ENCODE data around the gene BUD31. TPM values are rescaled to one million over a fixed set of nuclear protein-coding genes. Genes with fewer than 3 reads are reported as not detected.

BUD31 gene
- total and polyA plus RNA-seq, 2 of the 13 experiments (the other 11 are each of a cell fraction or from before 2014, with no cell fraction given): 35.1 to 79.1 TPM

GRCh38 chr7:99380032-99380822 is 28.5 kb upstream of the BUD31 start:
- BruUV-seq (replicated peaks): no TSS peak
- no peak overlapping the region for H3K4me3 ChIP-seq (replicated peaks in 1 of 3; ENCODE audit: insufficient read depth in 1 of 3, low read depth in 2 of 3, low read length in 3 of 3)
- 83% methylated on average over 11 of the region's 12 CpGs for WGBS (ENCODE audit: low lambda C conversion rate)
- intact Hi-C loops (cut with micrococcal nuclease; ENCODE audit: unreplicated experiment) (no loop called here), in situ Hi-C loops (cut with HindIII; ENCODE audit: extremely low pct_ligation_motif_present, low pct_unique_long_range_greater_than_20kb) (no loop called here)
- 0 out of 5 replicates have a peak, but pooled peaks cover 1 to 3% of the 10 kb centered on the region in 2 experiments for H3K36me3 ChIP-seq (replicated peaks in 1 of 2; ENCODE audit: control insufficient read depth in 1 of 2, insufficient read depth in 2 of 2, low read length in 2 of 2)
- H2AFZ ChIP-seq (ENCODE audit: low read length): no peak overlapping the region
- H3K9me3 ChIP-seq (ENCODE audit: low read length): no peaks in the 10 kb centered on the region
- H3K79me2 ChIP-seq (ENCODE audit: insufficient read depth, low read length): peaks cover 27% of the 10 kb centered on the region
- DNase-seq (ENCODE audit: low spot score): no peak
- no peaks in the 10 kb centered on the region for H3K27me3 ChIP-seq (ENCODE audit: control insufficient read depth in 1 of 2, insufficient read depth in 2 of 2, low read length in 2 of 2)
- no peak for ATAC-seq
- no peak for FAIRE-seq
- peaks cover 5% of the 10 kb centered on the region; the same call in 1 of the 2 replicates for H4K20me1 ChIP-seq (ENCODE audit: insufficient read depth, low read length)
- H3K9ac ChIP-seq (ENCODE audit: insufficient read depth, low read depth, low read length): peak overlapping the region; percentile 63
- H3K4me1 ChIP-seq (ENCODE audit: insufficient read depth, low read length): peaks cover 50% of the 10 kb centered on the region
- H3K4me2 ChIP-seq (ENCODE audit: low read depth, low read length): peak overlapping the region; percentile 86
- TF ChIP-seq, protein P1, sequence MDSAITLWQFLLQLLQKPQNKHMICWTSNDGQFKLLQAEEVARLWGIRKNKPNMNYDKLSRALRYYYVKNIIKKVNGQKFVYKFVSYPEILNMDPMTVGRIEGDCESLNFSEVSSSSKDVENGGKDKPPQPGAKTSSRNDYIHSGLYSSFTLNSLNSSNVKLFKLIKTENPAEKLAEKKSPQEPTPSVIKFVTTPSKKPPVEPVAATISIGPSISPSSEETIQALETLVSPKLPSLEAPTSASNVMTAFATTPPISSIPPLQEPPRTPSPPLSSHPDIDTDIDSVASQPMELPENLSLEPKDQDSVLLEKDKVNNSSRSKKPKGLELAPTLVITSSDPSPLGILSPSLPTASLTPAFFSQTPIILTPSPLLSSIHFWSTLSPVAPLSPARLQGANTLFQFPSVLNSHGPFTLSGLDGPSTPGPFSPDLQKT (CRISPR knock-in tag; IDR thresholded peaks at IDR 0.05; ENCODE audit: borderline replicate concordance): no peak
- TF ChIP-seq, protein P2, sequence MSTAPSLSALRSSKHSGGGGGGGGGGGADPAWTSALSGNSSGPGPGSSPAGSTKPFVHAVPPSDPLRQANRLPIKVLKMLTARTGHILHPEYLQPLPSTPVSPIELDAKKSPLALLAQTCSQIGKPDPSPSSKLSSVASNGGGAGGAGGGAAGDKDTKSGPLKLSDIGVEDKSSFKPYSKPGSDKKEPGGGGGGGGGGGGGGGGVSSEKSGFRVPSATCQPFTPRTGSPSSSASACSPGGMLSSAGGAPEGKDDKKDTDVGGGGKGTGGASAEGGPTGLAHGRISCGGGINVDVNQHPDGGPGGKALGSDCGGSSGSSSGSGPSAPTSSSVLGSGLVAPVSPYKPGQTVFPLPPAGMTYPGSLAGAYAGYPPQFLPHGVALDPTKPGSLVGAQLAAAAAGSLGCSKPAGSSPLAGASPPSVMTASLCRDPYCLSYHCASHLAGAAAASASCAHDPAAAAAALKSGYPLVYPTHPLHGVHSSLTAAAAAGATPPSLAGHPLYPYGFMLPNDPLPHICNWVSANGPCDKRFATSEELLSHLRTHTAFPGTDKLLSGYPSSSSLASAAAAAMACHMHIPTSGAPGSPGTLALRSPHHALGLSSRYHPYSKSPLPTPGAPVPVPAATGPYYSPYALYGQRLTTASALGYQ (CRISPR knock-in tag; IDR thresholded peaks at IDR 0.05): peak; percentile 24; the same call in 1 of the 2 replicates
- H3K27ac ChIP-seq (ENCODE audit: extremely low read length, insufficient read depth, low read length): peak overlapping the region; percentile 91
- ChIA-PET POLR2A (interaction anchor here (0.5 to 2.3 kb wide), 5 partner anchors 8 to 91 kb away, joined by 3 to 9 read pairs (median 4); partner anchors contain the start of genes BUD31 and PDAP1), CTCF (ENCODE audit: low intra/inter-chr PET ratio, low total read pairs) (no interaction called here)

Data from HepG2 (cell line).